DOHH2 (cell line): ENCODE results near the gene KRTAP4-3.

Experiments used
- CTCF ChIP-seq: fragments of 200-600 bp; sonication (generic); IDR thresholded peaks from one replicate; pipeline ENCODE4 v1.5.1; 2014; ENCODE audit warnings: antibody characterized with exemption, mild to moderate bottlenecking, low read depth, low read length; ENCODE audit not compliant: poor library complexity, severe bottlenecking
- EZH2phosphoT487 ChIP-seq: fragments of 200-600 bp; sonication (generic); IDR thresholded peaks from 2 replicates; pipeline ENCODE4 v1.6.1; 2017; ENCODE audit warnings: borderline replicate concordance, mild to moderate bottlenecking, antibody characterized with exemption, low read length, moderate library complexity, mixed read lengths

- TF ChIP-seq CTCF (no peak), EZH2phosphoT487 (no peak)
Observed at GRCh38 chr17:41176744-41177387, 8.8 kb upstream of the KRTAP4-3 start.
